Panc1 (cell line): ENCODE data around the gene CACNA1D.

ENCODE experiments used
- POLR2AphosphoS5 ChIP-seq: IDR thresholded peaks from 2 replicates; pipeline ENCODE4 v1.6.1; 2012; ENCODE audit warnings: mild to moderate bottlenecking, low read depth, low read length, moderate library complexity
- TCF7L2 ChIP-seq: IDR thresholded peaks from 2 replicates; pipeline ENCODE4 v1.6.1; 2011; ENCODE audit warnings: mild to moderate bottlenecking, low read depth, low read length, inconsistent platforms
- TF ChIP-seq, protein P1 (sequence below), 2 experiments: IDR thresholded peaks; 2 replicates each; pipeline ENCODE4 v1.6.1; 2011 to 2012; ENCODE audit warnings: low read depth in 2 of 2, control low read depth in 1 of 2, low read length in 1 of 2, mild to moderate bottlenecking in 1 of 2, moderate library complexity in 1 of 2; ENCODE audit not compliant: insufficient read depth in 1 of 2
- TF ChIP-seq, protein P2 (sequence below): fragments of 450-650 bp; IDR thresholded peaks from 2 replicates; pipeline ENCODE4 v1.5.1; 2017; ENCODE audit warnings: mild to moderate bottlenecking

DNA sequence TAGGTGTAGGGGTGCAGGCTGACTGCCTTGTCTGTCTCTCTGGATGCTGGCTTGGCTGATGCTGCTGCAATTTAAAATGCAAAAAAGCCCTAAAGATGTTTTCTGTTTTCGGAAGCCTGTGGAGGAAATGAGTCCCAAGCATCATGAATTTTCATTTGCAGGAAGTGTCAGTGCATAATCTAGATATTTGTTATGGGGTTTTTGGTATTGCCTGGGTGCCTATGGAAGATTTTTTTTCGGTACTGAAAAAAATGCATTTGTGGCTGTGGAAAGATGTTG is 1.9 kb downstream of the CACNA1D start:
- TF ChIP-seq, protein P1, sequence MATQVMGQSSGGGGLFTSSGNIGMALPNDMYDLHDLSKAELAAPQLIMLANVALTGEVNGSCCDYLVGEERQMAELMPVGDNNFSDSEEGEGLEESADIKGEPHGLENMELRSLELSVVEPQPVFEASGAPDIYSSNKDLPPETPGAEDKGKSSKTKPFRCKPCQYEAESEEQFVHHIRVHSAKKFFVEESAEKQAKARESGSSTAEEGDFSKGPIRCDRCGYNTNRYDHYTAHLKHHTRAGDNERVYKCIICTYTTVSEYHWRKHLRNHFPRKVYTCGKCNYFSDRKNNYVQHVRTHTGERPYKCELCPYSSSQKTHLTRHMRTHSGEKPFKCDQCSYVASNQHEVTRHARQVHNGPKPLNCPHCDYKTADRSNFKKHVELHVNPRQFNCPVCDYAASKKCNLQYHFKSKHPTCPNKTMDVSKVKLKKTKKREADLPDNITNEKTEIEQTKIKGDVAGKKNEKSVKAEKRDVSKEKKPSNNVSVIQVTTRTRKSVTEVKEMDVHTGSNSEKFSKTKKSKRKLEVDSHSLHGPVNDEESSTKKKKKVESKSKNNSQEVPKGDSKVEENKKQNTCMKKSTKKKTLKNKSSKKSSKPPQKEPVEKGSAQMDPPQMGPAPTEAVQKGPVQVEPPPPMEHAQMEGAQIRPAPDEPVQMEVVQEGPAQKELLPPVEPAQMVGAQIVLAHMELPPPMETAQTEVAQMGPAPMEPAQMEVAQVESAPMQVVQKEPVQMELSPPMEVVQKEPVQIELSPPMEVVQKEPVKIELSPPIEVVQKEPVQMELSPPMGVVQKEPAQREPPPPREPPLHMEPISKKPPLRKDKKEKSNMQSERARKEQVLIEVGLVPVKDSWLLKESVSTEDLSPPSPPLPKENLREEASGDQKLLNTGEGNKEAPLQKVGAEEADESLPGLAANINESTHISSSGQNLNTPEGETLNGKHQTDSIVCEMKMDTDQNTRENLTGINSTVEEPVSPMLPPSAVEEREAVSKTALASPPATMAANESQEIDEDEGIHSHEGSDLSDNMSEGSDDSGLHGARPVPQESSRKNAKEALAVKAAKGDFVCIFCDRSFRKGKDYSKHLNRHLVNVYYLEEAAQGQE (IDR thresholded peaks at IDR 0.05; ENCODE audit: insufficient read depth in 1 of 2, low read depth in 2 of 2, low read length in 1 of 2), result no peak
- TF ChIP-seq, protein P2, sequence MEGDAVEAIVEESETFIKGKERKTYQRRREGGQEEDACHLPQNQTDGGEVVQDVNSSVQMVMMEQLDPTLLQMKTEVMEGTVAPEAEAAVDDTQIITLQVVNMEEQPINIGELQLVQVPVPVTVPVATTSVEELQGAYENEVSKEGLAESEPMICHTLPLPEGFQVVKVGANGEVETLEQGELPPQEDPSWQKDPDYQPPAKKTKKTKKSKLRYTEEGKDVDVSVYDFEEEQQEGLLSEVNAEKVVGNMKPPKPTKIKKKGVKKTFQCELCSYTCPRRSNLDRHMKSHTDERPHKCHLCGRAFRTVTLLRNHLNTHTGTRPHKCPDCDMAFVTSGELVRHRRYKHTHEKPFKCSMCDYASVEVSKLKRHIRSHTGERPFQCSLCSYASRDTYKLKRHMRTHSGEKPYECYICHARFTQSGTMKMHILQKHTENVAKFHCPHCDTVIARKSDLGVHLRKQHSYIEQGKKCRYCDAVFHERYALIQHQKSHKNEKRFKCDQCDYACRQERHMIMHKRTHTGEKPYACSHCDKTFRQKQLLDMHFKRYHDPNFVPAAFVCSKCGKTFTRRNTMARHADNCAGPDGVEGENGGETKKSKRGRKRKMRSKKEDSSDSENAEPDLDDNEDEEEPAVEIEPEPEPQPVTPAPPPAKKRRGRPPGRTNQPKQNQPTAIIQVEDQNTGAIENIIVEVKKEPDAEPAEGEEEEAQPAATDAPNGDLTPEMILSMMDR, result no peak
- no peak for TF ChIP-seq TCF7L2
- no peak for TF ChIP-seq POLR2AphosphoS5
